Activated T-cell treated with anti-CD3 and anti-CD28 coated beads for 48 hours (primary cell): ENCODE measurements around the gene TCFL5.

Source experiments
- DNase-seq: peaks from one replicate; pipeline ENCODE4 v3.0.0-alpha.2; 2020; ENCODE audit warnings: low read depth

TCFL5 gene

GRCh38 chr20:62880147-62880934, 18.7 kb upstream of the TCFL5 start:
- DNase-seq: no peak

GRCh38 chr20:62879275-62880146, 17.9 kb upstream of the TCFL5 start:
- no peak for DNase-seq

- DNase-seq: no peak
These were observed 16.8 kb upstream of the TCFL5 start for GRCh38 chr20:62878244-62879038.

- DNase-seq: no peak
These were observed 15.5 kb upstream of the TCFL5 start for GRCh38 chr20:62876902-62877816.

- DNase-seq: no peak
These were observed 14.9 kb upstream of the TCFL5 start for GRCh38 chr20:62876501-62876901.

- DNase-seq: no peak
These were observed 14.1 kb upstream of the TCFL5 start for GRCh38 chr20:62875419-62876361.

GRCh38 chr20:62874964-62875344, 13.3 kb upstream of the TCFL5 start:
- no peak for DNase-seq

GRCh38 chr20:62873681-62874031, 12.0 kb upstream of the TCFL5 start:
- peak; percentile 29 for DNase-seq

- DNase-seq: no peak
These were observed 11.7 kb upstream of the TCFL5 start for GRCh38 chr20:62873280-62873679.

GRCh38 chr20:62872862-62873261, 11.2 kb upstream of the TCFL5 start:
- DNase-seq: no peak

- DNase-seq: no peak
These were observed 10.7 kb upstream of the TCFL5 start for GRCh38 chr20:62872184-62872847.

GRCh38 chr20:62864207-62864606, 2.6 kb upstream of the TCFL5 start:
- no peak for DNase-seq

GRCh38 chr20:62860924-62861691, 514 bp downstream of the TCFL5 start:
- peak; percentile 26 for DNase-seq

- DNase-seq: no peak
These were observed 1.2 kb downstream of the TCFL5 start for GRCh38 chr20:62860391-62860923.

- DNase-seq: no peak
These were observed 1.9 kb downstream of the TCFL5 start for GRCh38 chr20:62859721-62860120.

GRCh38 chr20:62858058-62858830, 3.4 kb downstream of the TCFL5 start:
- DNase-seq: no peak

- DNase-seq: no peak
These were observed 4.5 kb downstream of the TCFL5 start for GRCh38 chr20:62856931-62857619.
